ENCODE results near the gene BCR. TPM values are rescaled to one million over a fixed set of nuclear protein-coding genes. Genes with fewer than 3 reads are reported as not detected.

BCR gene
- total RNA-seq (2021; fragmentation: NEBNext Ultra II Directional; extraction: Animal tissue kit (Norgen Biotek cat#: 25700)) (122 and 130 TPM in 2 replicates), polyA plus RNA-seq (2011; rRNA removed) (66.7 and 110 TPM in 2 replicates), polyA minus RNA-seq (2011; rRNA and poly(A)+ RNA removed) (150 and 166 TPM in 2 replicates)
- 101 TPM for polyA plus RNA-seq (2011; cell fraction: cytosol; rRNA removed)
- 162 TPM for polyA plus RNA-seq (2011; cell fraction: nucleus; rRNA removed)
- 76.6 to 172 TPM (median 129 TPM) in 4 replicates for polyA plus RNA-seq (2012, experiment 1 of 2)
- polyA plus RNA-seq (2012, experiment 2 of 2) = 53.7 TPM
- 37.8 TPM for polyA plus RNA-seq (2013, experiment 1 of 2)
- polyA plus RNA-seq (2013, experiment 2 of 2) = 37.4 TPM
- polyA minus RNA-seq (2011; cell fraction: cytosol; rRNA and poly(A)+ RNA removed) = 183 TPM
- 71.0 TPM for polyA minus RNA-seq (2011; cell fraction: nucleus; rRNA and poly(A)+ RNA removed)
- long read RNA-seq, experiment 1, full-length matches to known transcripts = 4 of 83 reads
- long read RNA-seq, experiment 1, partial matches to known transcripts = 74 of 83 reads
- long read RNA-seq, experiment 1, other reads (novel, unspliced or antisense) = 5 of 83 reads
- long read RNA-seq, experiment 2, partial matches to known transcripts = 7 of 9 reads
- long read RNA-seq, experiment 2, other reads (novel, unspliced or antisense) = 2 of 9 reads

GRCh38 chr22:23180301-23180892 lies at the start of gene BCR:
Gene BCR, plus strand, starts transcription at chr22:23180509. Its CDS starts 452 bp downstream, at chr22:23180961.
- peaks cover 23% of the 10 kb centered on the region for H3K79me1 ChIP-seq (ENCODE audit: low read depth, low read length)
- no peaks in the 10 kb centered on the region; a peak in 1 of 8 replicates for H3K36me3 ChIP-seq (ENCODE audit: control insufficient read depth in 2 of 4, insufficient read depth in 4 of 4, low read length in 3 of 4)
- peaks cover 8 to 36% (median 21%) of the 10 kb centered on the region in 4 experiments for H3K4me1 ChIP-seq (replicated peaks in 1 of 4; ENCODE audit: control insufficient read depth in 3 of 4, insufficient read depth in 4 of 4, low read length in 3 of 4)
- H3K79me2 ChIP-seq (ENCODE audit: control insufficient read depth in 1 of 2, insufficient read depth in 2 of 2, low read length in 2 of 2) = peaks cover 38 to 44% of the 10 kb centered on the region in 2 experiments
- peak within 1 kb of the TSS; percentile 85 to 95 for H3K4me2 ChIP-seq (ENCODE audit: insufficient read depth in 1 of 2, low read depth in 2 of 2, low read length in 2 of 2)
- H2BK12ac ChIP-seq (ENCODE audit: low read depth, low read length) = peak within 1 kb of the TSS; percentile 91; the same call in 1 of the 2 replicates
- peak within 1 kb of the TSS; percentile 91 for H3K4ac ChIP-seq (replicated peaks; ENCODE audit: insufficient read length, low read depth, low read length)
- no peak for DNase-seq (ENCODE audit: low read depth in 1 of 2, low spot score in 2 of 2)
- peak within 1 kb of the TSS; percentile 38 for H4K5ac ChIP-seq (ENCODE audit: insufficient read length, low read depth, low read length)
- WGBS, 2 experiments (ENCODE audit: extremely low coverage in 1 of 2, insufficient coverage in 1 of 2, insufficient read length in 1 of 2, insufficient replicate concordance in 2 of 2, low coverage in 1 of 2, low lambda C conversion rate in 2 of 2, missing lambda C conversion rate in 1 of 2) = 2% methylated on average over 17 of the region's 88 CpGs; no CpG with 5 or more reads in 1 of the 2 experiments
- H4K8ac ChIP-seq (ENCODE audit: extremely low read depth, insufficient read depth, low read length) = no peak within 1 kb of the TSS; the same call in none of the 2 replicates
- H3K18ac ChIP-seq (ENCODE audit: extremely low read depth, low read length) = peak within 1 kb of the TSS; percentile 91
- no peak for FAIRE-seq
- no peak within 1 kb of the TSS for H3K14ac ChIP-seq (ENCODE audit: insufficient read length)
- peak within 1 kb of the TSS; percentile 48 for H2BK120ac ChIP-seq (replicated peaks; ENCODE audit: low read depth, low read length)
- peaks cover 0 to 6% (median 2%) of the 10 kb centered on the region in 4 experiments; a peak in 1 of 7 replicates for H3K27me3 ChIP-seq (replicated peaks in 1 of 4; ENCODE audit: control insufficient read depth in 3 of 4, extremely low read depth in 1 of 4, insufficient read depth in 3 of 4, low read length in 3 of 4)
- ChIA-PET POLR2A (ENCODE audit: partially characterized antibody) (interaction anchor here (1.2 to 6.0 kb wide), 11 partner anchors 12 to 102 kb away, joined by 3 to 34 read pairs (median 4); no protein-coding TSS in a partner anchor), CTCF (ENCODE audit: partially characterized antibody) (interaction anchor here (0.7 to 24.3 kb wide), 11 partner anchors 9 to 108 kb away, joined by 3 to 358 read pairs (median 6); no protein-coding TSS in a partner anchor)
- H2AFZ ChIP-seq (ENCODE audit: low read length) = no peak within 1 kb of the TSS
- H2AK5ac ChIP-seq (ENCODE audit: low read depth, low read length) = peak within 1 kb of the TSS; percentile 79; the same call in 1 of the 2 replicates
- no peak within 1 kb of the TSS for H3K23ac ChIP-seq (ENCODE audit: insufficient read length)
- H3K56ac ChIP-seq (replicated peaks; ENCODE audit: insufficient read length, low read depth, low read length) = peak within 1 kb of the TSS; percentile 75
- peaks cover 18 to 20% of the 10 kb centered on the region in 2 experiments for H3K9me3 ChIP-seq (ENCODE audit: insufficient read depth in 2 of 2, low read depth in 1 of 2, low read length in 1 of 2)
- peak within 1 kb of the TSS; percentile 82; the same call in 1 of the 2 replicates for H2BK5ac ChIP-seq (ENCODE audit: low read depth, low read length)
- H2BK15ac ChIP-seq (ENCODE audit: low read length) = peak within 1 kb of the TSS; percentile 99; the same call in 1 of the 2 replicates
- H4K20me1 ChIP-seq (replicated peaks in 1 of 2; ENCODE audit: control insufficient read depth in 1 of 2, insufficient read depth in 2 of 2, low read length in 2 of 2) = peaks cover 25 to 34% of the 10 kb centered on the region in 2 experiments
- peaks cover 20% of the 10 kb centered on the region for H3K23me2 ChIP-seq (ENCODE audit: low read depth, low read length)
- peak within 1 kb of the TSS; percentile 83 for H4K91ac ChIP-seq (replicated peaks; ENCODE audit: insufficient read length, low read length)
- H3K27ac ChIP-seq (ENCODE audit: low read depth, low read length) = no peak within 1 kb of the TSS
- H2BK20ac ChIP-seq (ENCODE audit: low read length) = peak within 1 kb of the TSS; percentile 92
- H3K4me3 ChIP-seq (ENCODE audit: extremely low read depth in 1 of 4, insufficient read depth in 2 of 4, low read depth in 3 of 4, low read length in 4 of 4) = peak within 1 kb of the TSS; percentile 65 to 88 (median 72)
- H3K9ac ChIP-seq (replicated peaks in 1 of 4; ENCODE audit: extremely low read depth in 1 of 4, low read depth in 3 of 4, low read length in 3 of 4) = peak within 1 kb of the TSS; percentile 56 to 69 (median 60); a peak in 6 of 7 replicates
- TF ChIP-seq PHF8 (conservative IDR thresholded peaks at IDR 0.05; ENCODE audit: low read depth, low read length) (peak; percentile 33; the same call in 1 of the 2 replicates), SUZ12 (IDR thresholded peaks at IDR 0.05; ENCODE audit: low read length) (no peak), GTF2F1 (IDR thresholded peaks at IDR 0.05; ENCODE audit: borderline replicate concordance, low read depth, low read length) (no peak), EP300 (IDR thresholded peaks at IDR 0.05; ENCODE audit: borderline replicate concordance in 1 of 2, low read depth in 2 of 2, low read length in 2 of 2) (no peak), CTBP2 (IDR thresholded peaks at IDR 0.05; ENCODE audit: borderline replicate concordance, insufficient read depth, insufficient read length, low read length) (no peak), KDM4A (IDR thresholded peaks at IDR 0.05; ENCODE audit: low read depth, low read length, severe bottlenecking) (peak; percentile 34), TAF1 (IDR thresholded peaks at IDR 0.05; ENCODE audit: low read depth, low read length) (peak; percentile 33; the same call in 1 of the 2 replicates), NANOG (IDR thresholded peaks at IDR 0.05; ENCODE audit: insufficient read depth, low read depth, low read length, poor library complexity, severe bottlenecking) (no peak)

All from H1 (cell line).